ENCODE data around the gene REV1. TPM values are rescaled to one million over a fixed set of nuclear protein-coding genes. Genes with fewer than 3 reads are reported as not detected.

REV1 gene
- total RNA-seq, 4 donors from 2014 or later = 82.6 to 89.5 (median 85.3) TPM

DNA sequence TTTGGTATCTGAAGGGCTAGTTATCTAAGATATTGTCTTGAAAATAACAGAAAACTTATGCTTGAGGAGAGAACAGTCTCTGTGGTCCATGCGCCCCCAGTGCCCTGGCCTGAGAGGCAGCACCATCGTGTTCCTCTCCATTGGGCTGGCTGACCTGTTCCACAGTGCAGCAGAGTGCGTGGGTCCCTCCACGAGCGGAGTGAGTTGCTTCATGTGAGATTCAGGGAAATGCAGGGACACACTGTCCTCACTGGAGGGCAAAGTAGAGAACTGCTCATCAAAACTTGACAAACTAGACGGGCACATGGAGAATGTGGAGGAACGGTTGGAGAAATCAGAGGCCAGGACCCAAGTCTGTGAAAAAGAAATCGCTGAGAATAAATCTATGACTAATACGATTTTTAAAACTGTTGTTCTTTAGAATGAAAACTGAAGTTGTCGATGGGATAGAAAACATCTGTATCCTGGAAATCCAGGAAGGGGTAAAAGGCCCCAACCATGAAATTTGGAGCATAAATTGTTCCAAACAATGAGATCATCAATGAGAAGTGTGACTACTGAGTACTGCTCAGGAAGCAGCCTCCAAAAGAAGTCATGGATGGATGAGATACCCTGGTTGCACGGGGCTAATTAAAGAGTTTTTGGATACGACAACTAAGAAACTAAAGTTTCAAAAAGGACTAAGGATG is 58.1 kb downstream of the REV1 start:
- DNase-seq = no peak
- TF ChIP-seq, protein P1, sequence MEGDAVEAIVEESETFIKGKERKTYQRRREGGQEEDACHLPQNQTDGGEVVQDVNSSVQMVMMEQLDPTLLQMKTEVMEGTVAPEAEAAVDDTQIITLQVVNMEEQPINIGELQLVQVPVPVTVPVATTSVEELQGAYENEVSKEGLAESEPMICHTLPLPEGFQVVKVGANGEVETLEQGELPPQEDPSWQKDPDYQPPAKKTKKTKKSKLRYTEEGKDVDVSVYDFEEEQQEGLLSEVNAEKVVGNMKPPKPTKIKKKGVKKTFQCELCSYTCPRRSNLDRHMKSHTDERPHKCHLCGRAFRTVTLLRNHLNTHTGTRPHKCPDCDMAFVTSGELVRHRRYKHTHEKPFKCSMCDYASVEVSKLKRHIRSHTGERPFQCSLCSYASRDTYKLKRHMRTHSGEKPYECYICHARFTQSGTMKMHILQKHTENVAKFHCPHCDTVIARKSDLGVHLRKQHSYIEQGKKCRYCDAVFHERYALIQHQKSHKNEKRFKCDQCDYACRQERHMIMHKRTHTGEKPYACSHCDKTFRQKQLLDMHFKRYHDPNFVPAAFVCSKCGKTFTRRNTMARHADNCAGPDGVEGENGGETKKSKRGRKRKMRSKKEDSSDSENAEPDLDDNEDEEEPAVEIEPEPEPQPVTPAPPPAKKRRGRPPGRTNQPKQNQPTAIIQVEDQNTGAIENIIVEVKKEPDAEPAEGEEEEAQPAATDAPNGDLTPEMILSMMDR (IDR thresholded peaks at IDR 0.05) = no peak
- no peak for TF ChIP-seq POLR2A (IDR thresholded peaks at IDR 0.05)
- Histone ChIP-seq H3K27ac (peak overlapping the region in 2 of 4 donors; percentile 17 to 31), H3K4me1 (peaks cover 0 to 8% (median 0%) of the 10 kb centered on the region in 4 donors), H3K36me3 (peaks cover 0 to 58% (median 0%) of the 10 kb centered on the region in 3 donors), H3K4me3 (no peak overlapping the region), H3K27me3 (no peaks in the 10 kb centered on the region), H3K9me3 (no peaks in the 10 kb centered on the region)

DNA sequence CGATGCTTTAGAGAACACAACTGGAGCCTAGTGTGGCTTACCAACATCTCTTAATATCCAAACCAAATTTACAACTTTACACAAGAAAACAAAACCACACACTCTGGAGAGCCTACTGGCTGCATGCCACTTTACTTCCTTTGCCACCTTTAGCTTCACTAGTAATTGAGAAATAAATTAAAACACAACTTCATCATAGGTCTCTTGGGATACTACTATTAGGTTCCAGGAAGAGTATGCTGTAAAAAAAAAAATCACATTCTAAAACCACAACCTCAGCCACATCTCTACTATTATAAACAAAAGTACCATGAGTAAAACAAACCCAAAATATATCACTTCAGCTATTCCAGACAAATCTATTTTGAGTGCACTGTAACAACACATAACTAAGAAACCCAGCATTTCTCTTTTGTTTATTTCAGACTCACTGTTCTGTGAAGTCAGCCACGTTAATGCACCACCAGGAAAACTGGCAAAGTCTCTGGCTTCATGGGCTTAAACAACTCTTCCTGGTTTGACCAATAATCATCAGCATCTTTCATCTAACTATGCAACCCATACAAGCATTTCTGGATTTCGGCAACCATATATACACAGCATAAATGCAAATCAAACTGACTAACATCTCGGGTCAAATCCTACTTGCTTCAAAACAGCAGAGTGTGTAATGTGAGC is 59.1 kb downstream of the REV1 start:
- no peak for DNase-seq
- H3K4me1 ChIP-seq = peaks cover 0 to 8% (median 0%) of the 10 kb centered on the region in 4 donors
- H3K4me3 ChIP-seq = no peak overlapping the region
- peak overlapping the region in 1 of 4 donors; percentile 31 for H3K27ac ChIP-seq
- no peak for TF ChIP-seq POLR2A (IDR thresholded peaks at IDR 0.05)
- TF ChIP-seq, protein P1 (IDR thresholded peaks at IDR 0.05) = no peak
- no peaks in the 10 kb centered on the region for H3K27me3 ChIP-seq
- peaks cover 0 to 66% (median 0%) of the 10 kb centered on the region in 3 donors for H3K36me3 ChIP-seq
- H3K9me3 ChIP-seq = no peaks in the 10 kb centered on the region

DNA sequence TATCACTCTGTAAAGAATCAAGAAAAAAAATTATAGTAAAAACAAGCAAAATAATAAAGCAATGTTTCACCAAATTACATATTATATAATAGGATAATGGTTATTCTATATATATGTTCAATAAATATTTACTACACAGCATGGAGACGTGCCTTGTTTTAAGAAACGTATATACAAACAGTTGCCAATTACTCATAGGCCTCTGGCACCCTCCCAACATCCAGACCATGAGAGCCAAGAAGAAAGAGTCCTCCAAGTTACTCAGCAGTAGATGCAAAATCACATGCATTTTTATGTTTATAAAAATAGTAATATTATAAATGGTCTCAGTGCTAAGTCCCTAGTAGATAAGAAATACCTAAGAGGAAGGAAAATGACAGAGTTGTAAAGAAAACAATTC is 64.8 kb downstream of the REV1 start:
- H3K27me3 ChIP-seq = no peaks in the 10 kb centered on the region
- no peaks in the 10 kb centered on the region for H3K9me3 ChIP-seq
- TF ChIP-seq, protein P1 (IDR thresholded peaks at IDR 0.05) = no peak
- no peak for TF ChIP-seq POLR2A (IDR thresholded peaks at IDR 0.05)
- peaks cover 0 to 91% (median 0%) of the 10 kb centered on the region in 3 donors for H3K36me3 ChIP-seq
- no peak for DNase-seq
- no peak overlapping the region for H3K4me3 ChIP-seq
- no peak overlapping the region for H3K27ac ChIP-seq
- H3K4me1 ChIP-seq = no peaks in the 10 kb centered on the region

DNA sequence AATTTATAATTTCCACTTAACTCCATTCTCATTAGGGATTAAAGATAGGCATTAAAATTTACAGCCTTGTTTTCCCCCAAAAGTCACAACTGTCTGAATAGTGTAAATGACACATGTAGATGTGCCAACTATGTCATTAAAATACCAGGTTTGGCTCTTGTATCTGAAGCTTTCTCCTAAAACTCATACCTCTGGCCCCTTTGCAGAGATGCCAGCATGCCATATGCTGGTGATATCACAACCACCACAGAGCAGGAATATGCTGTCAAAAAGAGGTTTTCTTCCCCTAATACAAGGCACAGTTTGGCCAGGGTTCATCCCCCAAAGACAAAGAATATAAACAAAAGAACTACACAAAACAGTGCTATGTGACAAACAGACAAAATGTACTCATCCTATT is 65.4 kb downstream of the REV1 start:
- peaks cover 0 to 91% (median 0%) of the 10 kb centered on the region in 3 donors for H3K36me3 ChIP-seq
- no peaks in the 10 kb centered on the region for H3K27me3 ChIP-seq
- no peak for TF ChIP-seq POLR2A (IDR thresholded peaks at IDR 0.05)
- TF ChIP-seq, protein P1 (IDR thresholded peaks at IDR 0.05) = no peak
- DNase-seq = no peak
- no peak overlapping the region for H3K27ac ChIP-seq
- H3K4me3 ChIP-seq = no peak overlapping the region
- H3K9me3 ChIP-seq = no peaks in the 10 kb centered on the region
- H3K4me1 ChIP-seq = no peaks in the 10 kb centered on the region

DNA sequence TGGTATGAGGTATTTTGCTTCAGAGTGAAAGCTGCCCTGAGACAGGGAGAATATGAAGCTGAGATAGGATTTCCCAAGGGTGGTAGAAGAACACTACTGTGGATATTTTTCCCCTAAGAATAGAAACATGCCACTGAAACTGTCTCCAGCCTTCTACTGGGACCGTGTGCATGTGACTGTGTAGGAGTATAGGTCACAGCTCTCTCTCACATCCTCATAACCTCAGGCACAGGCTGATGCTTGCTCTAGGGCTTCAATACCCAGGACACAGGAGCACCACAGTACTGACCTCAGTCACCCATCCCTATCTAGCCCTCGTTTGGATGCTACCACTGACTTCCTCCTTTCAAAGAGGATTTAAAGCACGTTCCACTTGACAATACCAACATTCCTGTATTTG is 67.2 kb downstream of the REV1 start:
- Histone ChIP-seq H3K9me3 (no peaks in the 10 kb centered on the region), H3K4me1 (no peaks in the 10 kb centered on the region), H3K27ac (no peak overlapping the region), H3K36me3 (peaks cover 0 to 84% (median 0%) of the 10 kb centered on the region in 3 donors), H3K27me3 (no peaks in the 10 kb centered on the region), H3K4me3 (no peak overlapping the region)
- no peak for DNase-seq
- TF ChIP-seq, protein P1 (IDR thresholded peaks at IDR 0.05) = no peak
- no peak for TF ChIP-seq POLR2A (IDR thresholded peaks at IDR 0.05)
